BLaER1 (cell line): ENCODE data around the gene KDM5B.

ENCODE experiments used
- H3K27ac ChIP-seq: shearing (Covaris generic); formaldehyde crosslinking; 2 replicates; pipeline ENCODE4 v1.8.1; 2022
- H3K27me3 ChIP-seq: shearing (Covaris generic); formaldehyde crosslinking; 2 replicates; pipeline ENCODE4 v1.8.1; 2022
- H3K36me3 ChIP-seq: shearing (Covaris generic); formaldehyde crosslinking; 2 replicates; pipeline ENCODE4 v1.8.1; 2022
- H3K4me1 ChIP-seq: shearing (Covaris generic); formaldehyde crosslinking; 2 replicates; pipeline ENCODE4 v1.8.1; 2022
- H3K4me2 ChIP-seq: shearing (Covaris generic); formaldehyde crosslinking; 2 replicates; pipeline ENCODE4 v1.8.1; 2022
- H3K4me3 ChIP-seq: shearing (Covaris generic); formaldehyde crosslinking; 2 replicates; pipeline ENCODE4 v1.8.1; 2022
- H3K9ac ChIP-seq: shearing (Covaris generic); formaldehyde crosslinking; 2 replicates; pipeline ENCODE4 v1.8.1; 2022
- H3K9me3 ChIP-seq: shearing (Covaris generic); formaldehyde crosslinking; 2 replicates; pipeline ENCODE4 v1.8.1; 2022
- H4K20me1 ChIP-seq: shearing (Covaris generic); formaldehyde crosslinking; 2 replicates; pipeline ENCODE4 v1.8.1; 2022
- Cebpa-rat ChIP-seq: shearing (Covaris generic); IDR thresholded peaks from 2 replicates; pipeline ENCODE4 v1.8.1; 2022

KDM5B gene

GRCh38 chr1:202815120-202815519 lies 6.9 kb upstream of the KDM5B start:
- Histone ChIP-seq H3K4me3 (no peak overlapping the region), H3K27ac (no peak overlapping the region), H3K4me2 (no peak overlapping the region), H3K27me3 (no peaks in the 10 kb centered on the region), H4K20me1 (no peaks in the 10 kb centered on the region), H3K36me3 (no peaks in the 10 kb centered on the region), H3K9me3 (no peaks in the 10 kb centered on the region), H3K9ac (no peak overlapping the region), H3K4me1 (peaks cover 22% of the 10 kb centered on the region)
- no peak for TF ChIP-seq Cebpa-rat

GRCh38 chr1:202812176-202813026 lies 4.2 kb upstream of the KDM5B start:
- no peaks in the 10 kb centered on the region for H3K27me3 ChIP-seq
- H3K4me3 ChIP-seq, result peak overlapping the region; percentile 87
- no peaks in the 10 kb centered on the region for H3K9me3 ChIP-seq
- H3K4me1 ChIP-seq, result peaks cover 38% of the 10 kb centered on the region
- no peak overlapping the region for H3K27ac ChIP-seq
- 0 out of 2 replicates have a peak, but pooled peaks cover 5% of the 10 kb centered on the region for H4K20me1 ChIP-seq
- H3K36me3 ChIP-seq, result no peaks in the 10 kb centered on the region
- no peak for TF ChIP-seq Cebpa-rat
- no peak overlapping the region for H3K9ac ChIP-seq
- H3K4me2 ChIP-seq, result peak overlapping the region; percentile 99

GRCh38 chr1:202811296-202812175 lies 3.3 kb upstream of the KDM5B start:
- H3K9ac ChIP-seq, result peak overlapping the region; percentile 90

GRCh38 chr1:202810615-202811295 lies 2.5 kb upstream of the KDM5B start, which contains the start of gene PCAT6:
Gene PCAT6, plus strand, starts transcription at chr1:202810954.
- Histone ChIP-seq H3K4me3 (peak within 1 kb of the TSS; percentile 87), H3K9ac (peak within 1 kb of the TSS; percentile 90), H4K20me1 (peaks cover 14% of the 10 kb centered on the region; the same call in 1 of the 2 replicates), H3K27ac (peak within 1 kb of the TSS; percentile 90), H3K36me3 (no peaks in the 10 kb centered on the region), H3K9me3 (no peaks in the 10 kb centered on the region), H3K4me1 (peaks cover 43% of the 10 kb centered on the region), H3K4me2 (peak within 1 kb of the TSS; percentile 99), H3K27me3 (no peaks in the 10 kb centered on the region)
- no peak for TF ChIP-seq Cebpa-rat

More at GRCh38 chr1:202811296-202812175, 3.3 kb upstream of the KDM5B start:
- peaks cover 38% of the 10 kb centered on the region for H3K4me1 ChIP-seq
- H3K9me3 ChIP-seq, result no peaks in the 10 kb centered on the region
- no peaks in the 10 kb centered on the region for H3K27me3 ChIP-seq
- H3K36me3 ChIP-seq, result no peaks in the 10 kb centered on the region
- peaks cover 7% of the 10 kb centered on the region; the same call in 1 of the 2 replicates for H4K20me1 ChIP-seq
- H3K4me2 ChIP-seq, result peak overlapping the region; percentile 99
- peak overlapping the region; percentile 87 for H3K4me3 ChIP-seq
- TF ChIP-seq Cebpa-rat, result no peak
- peak overlapping the region; percentile 90 for H3K27ac ChIP-seq

- peak overlapping the region; percentile 99 for H3K4me2 ChIP-seq
- H4K20me1 ChIP-seq, result peaks cover 19% of the 10 kb centered on the region; the same call in 1 of the 2 replicates
- H3K9ac ChIP-seq, result peak overlapping the region; percentile 90; the same call in 1 of the 2 replicates
- H3K4me1 ChIP-seq, result peaks cover 48% of the 10 kb centered on the region
- no peaks in the 10 kb centered on the region for H3K36me3 ChIP-seq
- TF ChIP-seq Cebpa-rat, result no peak
- H3K27ac ChIP-seq, result no peak overlapping the region
- H3K9me3 ChIP-seq, result no peaks in the 10 kb centered on the region
- H3K4me3 ChIP-seq, result peak overlapping the region; percentile 87
- no peaks in the 10 kb centered on the region for H3K27me3 ChIP-seq
These were observed 2.0 kb upstream of the KDM5B start for GRCh38 chr1:202810193-202810614.

- Histone ChIP-seq H3K9ac (0 out of 2 replicates have a peak overlapping the region, but pooled peaks have one; percentile 90), H3K4me1 (peaks cover 53% of the 10 kb centered on the region), H4K20me1 (peaks cover 25% of the 10 kb centered on the region), H3K36me3 (no peaks in the 10 kb centered on the region), H3K27me3 (no peaks in the 10 kb centered on the region), H3K9me3 (no peaks in the 10 kb centered on the region), H3K4me2 (peak overlapping the region; percentile 99), H3K27ac (no peak overlapping the region), H3K4me3 (peak overlapping the region; percentile 87; the same call in 1 of the 2 replicates)
- TF ChIP-seq Cebpa-rat, result no peak
These were observed 1.5 kb upstream of the KDM5B start for GRCh38 chr1:202809597-202810159.

GRCh38 chr1:202807451-202807925 lies 733 bp downstream of the KDM5B start:
- Histone ChIP-seq H3K4me1 (peaks cover 69% of the 10 kb centered on the region), H3K27ac (peak overlapping the region; percentile 98), H3K27me3 (no peaks in the 10 kb centered on the region)

GRCh38 chr1:202806845-202807450 lies 1.3 kb downstream of the KDM5B start:
- H3K9ac ChIP-seq, result peak overlapping the region; percentile 98
- peak overlapping the region; percentile 98 for H3K4me3 ChIP-seq
- H4K20me1 ChIP-seq, result peaks cover 52% of the 10 kb centered on the region

More at GRCh38 chr1:202807451-202807925, 733 bp downstream of the KDM5B start:
- no peak for TF ChIP-seq Cebpa-rat
- Histone ChIP-seq H3K4me2 (peak overlapping the region; percentile 95), H3K36me3 (peaks cover 11% of the 10 kb centered on the region; the same call in 1 of the 2 replicates), H4K20me1 (peaks cover 47% of the 10 kb centered on the region), H3K9me3 (no peaks in the 10 kb centered on the region), H3K4me3 (peak overlapping the region; percentile 98), H3K9ac (peak overlapping the region; percentile 98)

More at GRCh38 chr1:202806845-202807450, 1.3 kb downstream of the KDM5B start:
- Histone ChIP-seq H3K36me3 (peaks cover 15% of the 10 kb centered on the region; the same call in 1 of the 2 replicates), H3K27me3 (no peaks in the 10 kb centered on the region), H3K4me1 (peaks cover 69% of the 10 kb centered on the region), H3K27ac (peak overlapping the region; percentile 98), H3K4me2 (peak overlapping the region; percentile 95), H3K9me3 (no peaks in the 10 kb centered on the region)
- TF ChIP-seq Cebpa-rat, result no peak
